WERI-Rb-1 (cell line): ENCODE measurements around the gene ZNF692.
A peak's percentile ranks its signal among the peaks of the same experiment; 100 is the strongest.

Experiments used
- DNase-seq: peaks from one replicate; pipeline ENCODE4 v3.0.0-alpha.2; 2020
- H3K27ac ChIP-seq: fragments of 250-450 bp; sonication (Bioruptor Pico); 2 replicates; pipeline ENCODE4 v1.5.1; 2020; ENCODE audit warnings: mild to moderate bottlenecking, moderate library complexity
- H3K27me3 ChIP-seq: fragments of 250-450 bp; sonication (Bioruptor Pico); 2 replicates; pipeline ENCODE4 v1.5.1; 2021; ENCODE audit warnings: mild to moderate bottlenecking, low read depth, moderate library complexity; ENCODE audit not compliant: insufficient read depth, severe bottlenecking
- H3K36me3 ChIP-seq: fragments of 250-450 bp; sonication (Bioruptor Pico); 2 replicates; pipeline ENCODE4 v1.5.1; 2020; ENCODE audit warnings: mild to moderate bottlenecking, moderate library complexity
- H3K4me3 ChIP-seq: 2 replicates; pipeline ENCODE4 v1.5.1; 2011; ENCODE audit warnings: low read depth, mild to moderate bottlenecking, control low read depth, low read length
- H3K9me3 ChIP-seq: fragments of 250-450 bp; sonication (Bioruptor Pico); 2 replicates; pipeline ENCODE4 v1.5.1; 2021; ENCODE audit warnings: mild to moderate bottlenecking, moderate library complexity; ENCODE audit not compliant: severe bottlenecking
- CTCF ChIP-seq: IDR thresholded peaks from 2 replicates; pipeline ENCODE4 v1.5.1; 2011; ENCODE audit warnings: low read depth, mild to moderate bottlenecking, control low read depth, inconsistent platforms, low read length

Gene ZNF692

GRCh38 chr1:248813546-248813945 is 45.3 kb downstream of the ZNF692 start:
- Histone ChIP-seq H3K9me3 (no peaks in the 10 kb centered on the region), H3K27me3 (no peaks in the 10 kb centered on the region), H3K27ac (no peak overlapping the region), H3K36me3 (peaks cover 59% of the 10 kb centered on the region), H3K4me3 (no peak overlapping the region)
- TF ChIP-seq CTCF = no peak
- DNase-seq = no peak

- H3K27ac ChIP-seq = no peak overlapping the region
- TF ChIP-seq CTCF = no peak
- H3K36me3 ChIP-seq = peaks cover 59% of the 10 kb centered on the region
- no peak for DNase-seq
- H3K9me3 ChIP-seq = no peaks in the 10 kb centered on the region
- H3K27me3 ChIP-seq = no peaks in the 10 kb centered on the region
- no peak overlapping the region for H3K4me3 ChIP-seq
These were observed 46.0 kb downstream of the ZNF692 start for GRCh38 chr1:248812736-248813425.

- Histone ChIP-seq H3K9me3 (no peaks in the 10 kb centered on the region), H3K27me3 (no peaks in the 10 kb centered on the region), H3K27ac (no peak overlapping the region), H3K36me3 (peaks cover 55% of the 10 kb centered on the region), H3K4me3 (no peak overlapping the region)
- peak; percentile 46 for TF ChIP-seq CTCF
- peak; percentile 35 for DNase-seq
These were observed 47.1 kb downstream of the ZNF692 start for GRCh38 chr1:248811514-248812490.

GRCh38 chr1:248810727-248811513 is 48.0 kb downstream of the ZNF692 start:
- TF ChIP-seq CTCF = no peak
- peaks cover 46% of the 10 kb centered on the region for H3K36me3 ChIP-seq
- DNase-seq = no peak

GRCh38 chr1:248810000-248810726 is 48.7 kb downstream of the ZNF692 start:
- H3K27me3 ChIP-seq = peaks cover 14% of the 10 kb centered on the region
- H3K4me3 ChIP-seq = no peak overlapping the region
- H3K9me3 ChIP-seq = no peaks in the 10 kb centered on the region
- TF ChIP-seq CTCF = no peak
- no peak overlapping the region for H3K27ac ChIP-seq
- no peak for DNase-seq
- peaks cover 38% of the 10 kb centered on the region for H3K36me3 ChIP-seq

More at GRCh38 chr1:248810727-248811513, 48.0 kb downstream of the ZNF692 start:
- Histone ChIP-seq H3K27me3 (peaks cover 7% of the 10 kb centered on the region), H3K4me3 (no peak overlapping the region), H3K9me3 (no peaks in the 10 kb centered on the region), H3K27ac (no peak overlapping the region)
